AG09319 (cell line): Measurements from ENCODE around the gene FASTKD2.

Source experiments
- DNase-seq: peaks from one replicate; pipeline ENCODE4 v3.0.0-alpha.2; 2010; ENCODE audit warnings: low read depth; ENCODE audit errors: extremely low read depth
- CTCF ChIP-seq: IDR thresholded peaks from 2 replicates; pipeline ENCODE4 v1.5.1; 2011; ENCODE audit warnings: low read depth, mild to moderate bottlenecking, inconsistent platforms, low read length, moderate library complexity

The FASTKD2 gene

GRCh38 chr2:206836722-206837121 lies 71.3 kb downstream of the FASTKD2 start:
- no peak for DNase-seq
- TF ChIP-seq CTCF, result no peak

DNA sequence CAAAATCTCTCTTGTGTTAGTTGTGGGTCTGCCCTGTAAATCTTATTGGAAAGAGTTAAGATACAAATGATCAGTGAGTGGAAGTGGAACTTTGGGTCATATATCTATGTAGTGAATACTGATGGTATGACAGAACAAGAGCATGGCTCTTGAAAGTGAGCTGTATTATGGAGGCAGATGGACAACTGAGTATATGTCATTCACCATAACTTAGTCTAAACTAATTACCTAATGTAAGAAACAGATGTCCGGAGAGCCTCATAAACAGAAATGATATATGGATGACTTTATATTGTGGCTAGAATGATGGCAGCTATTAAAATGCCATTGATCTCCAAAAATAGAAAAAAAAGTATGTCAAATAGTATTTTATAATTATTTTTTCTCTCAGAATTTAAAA lies 72.4 kb downstream of the FASTKD2 start:
- no peak for TF ChIP-seq CTCF
- no peak for DNase-seq

GRCh38 chr2:206838690-206839089 lies 73.3 kb downstream of the FASTKD2 start:
- DNase-seq, result no peak

GRCh38 chr2:206840999-206841398 lies 75.6 kb downstream of the FASTKD2 start:
- DNase-seq, result no peak
- no peak for TF ChIP-seq CTCF

More at GRCh38 chr2:206838690-206839089, 73.3 kb downstream of the FASTKD2 start:
- TF ChIP-seq CTCF, result no peak
